HFF-Myc (cell line): ENCODE measurements around the gene LIPJ.

Source experiments
- DNase-seq: peaks from one replicate; pipeline ENCODE4 v3.0.0-alpha.2; 2011; ENCODE audit warnings: low read depth; ENCODE audit errors: extremely low read depth
- H3K4me3 ChIP-seq: replicated peaks from 2 replicates; pipeline ENCODE4 v1.5.1; 2011; ENCODE audit warnings: low read depth, mild to moderate bottlenecking, control low read depth, low read length
- TF ChIP-seq, protein P1 (sequence below): IDR thresholded peaks from 2 replicates; pipeline ENCODE4 v1.5.1; 2012; ENCODE audit warnings: mild to moderate bottlenecking, low read depth, low read length, control low read depth; ENCODE audit errors: missing control alignments

The LIPJ gene

DNA sequence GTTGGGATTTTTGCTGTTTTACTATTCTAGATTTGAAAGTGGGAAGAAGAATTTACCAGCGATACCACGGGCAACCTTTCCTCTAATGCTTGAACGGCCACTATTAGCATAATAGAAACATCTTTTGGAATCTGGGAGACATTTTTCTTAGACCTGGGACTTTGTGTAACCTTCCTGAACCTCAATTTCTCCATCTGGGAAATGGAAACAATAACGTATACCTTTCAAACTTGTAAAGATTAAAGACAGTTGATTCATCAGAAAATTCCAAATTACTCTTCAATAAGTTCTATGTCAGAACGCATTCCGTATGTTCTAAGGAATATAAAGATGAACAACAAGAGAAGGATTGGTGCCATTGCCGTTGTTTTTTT is 3.0 kb upstream of the LIPJ start:
- H3K4me3 ChIP-seq, result peak overlapping the region; percentile 44
- no peak for DNase-seq
- TF ChIP-seq, protein P1, sequence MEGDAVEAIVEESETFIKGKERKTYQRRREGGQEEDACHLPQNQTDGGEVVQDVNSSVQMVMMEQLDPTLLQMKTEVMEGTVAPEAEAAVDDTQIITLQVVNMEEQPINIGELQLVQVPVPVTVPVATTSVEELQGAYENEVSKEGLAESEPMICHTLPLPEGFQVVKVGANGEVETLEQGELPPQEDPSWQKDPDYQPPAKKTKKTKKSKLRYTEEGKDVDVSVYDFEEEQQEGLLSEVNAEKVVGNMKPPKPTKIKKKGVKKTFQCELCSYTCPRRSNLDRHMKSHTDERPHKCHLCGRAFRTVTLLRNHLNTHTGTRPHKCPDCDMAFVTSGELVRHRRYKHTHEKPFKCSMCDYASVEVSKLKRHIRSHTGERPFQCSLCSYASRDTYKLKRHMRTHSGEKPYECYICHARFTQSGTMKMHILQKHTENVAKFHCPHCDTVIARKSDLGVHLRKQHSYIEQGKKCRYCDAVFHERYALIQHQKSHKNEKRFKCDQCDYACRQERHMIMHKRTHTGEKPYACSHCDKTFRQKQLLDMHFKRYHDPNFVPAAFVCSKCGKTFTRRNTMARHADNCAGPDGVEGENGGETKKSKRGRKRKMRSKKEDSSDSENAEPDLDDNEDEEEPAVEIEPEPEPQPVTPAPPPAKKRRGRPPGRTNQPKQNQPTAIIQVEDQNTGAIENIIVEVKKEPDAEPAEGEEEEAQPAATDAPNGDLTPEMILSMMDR, result no peak

DNA sequence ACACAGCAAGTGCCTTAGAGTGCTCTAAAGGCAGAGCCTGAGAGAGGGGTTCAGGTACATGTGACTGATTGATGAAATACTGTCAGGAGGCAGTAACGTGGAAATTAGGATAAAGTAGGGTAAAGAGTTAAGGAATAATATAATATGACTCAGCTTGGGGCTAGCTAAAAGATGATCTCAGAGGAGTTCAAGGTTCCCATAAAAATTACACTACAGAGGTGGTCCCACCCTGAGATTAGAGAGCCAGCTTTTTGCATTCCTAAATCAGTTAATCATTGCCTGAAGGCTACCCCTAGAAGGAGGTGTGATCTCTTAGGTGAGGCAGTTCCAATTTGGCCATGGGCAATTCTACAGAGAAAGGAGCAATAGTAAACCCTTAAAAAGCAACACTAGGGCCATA is 5.8 kb downstream of the LIPJ start:
- TF ChIP-seq, protein P1, result no peak
- DNase-seq, result no peak
- H3K4me3 ChIP-seq, result no peak overlapping the region

DNA sequence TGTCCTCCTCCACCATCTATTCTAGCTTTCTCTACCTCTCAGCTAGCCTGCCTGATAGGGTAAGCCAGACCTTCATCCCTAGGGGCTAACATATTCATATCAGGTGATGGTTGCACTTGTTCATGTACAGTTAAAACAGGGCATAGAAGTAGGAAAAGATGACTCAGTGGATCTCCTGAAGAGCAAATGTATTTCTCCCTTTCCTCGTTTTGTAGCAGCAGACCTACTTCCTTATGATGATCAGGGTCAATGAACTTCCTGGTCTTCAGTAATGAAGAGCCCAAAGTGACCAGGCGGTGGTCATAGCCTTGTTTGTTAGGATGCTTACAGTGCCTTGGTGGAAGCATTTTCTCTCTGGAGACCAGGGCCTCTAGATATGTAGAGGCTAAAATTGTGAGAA is 6.3 kb downstream of the LIPJ start:
- no peak for DNase-seq
- TF ChIP-seq, protein P1, result no peak
- H3K4me3 ChIP-seq, result no peak overlapping the region

DNA sequence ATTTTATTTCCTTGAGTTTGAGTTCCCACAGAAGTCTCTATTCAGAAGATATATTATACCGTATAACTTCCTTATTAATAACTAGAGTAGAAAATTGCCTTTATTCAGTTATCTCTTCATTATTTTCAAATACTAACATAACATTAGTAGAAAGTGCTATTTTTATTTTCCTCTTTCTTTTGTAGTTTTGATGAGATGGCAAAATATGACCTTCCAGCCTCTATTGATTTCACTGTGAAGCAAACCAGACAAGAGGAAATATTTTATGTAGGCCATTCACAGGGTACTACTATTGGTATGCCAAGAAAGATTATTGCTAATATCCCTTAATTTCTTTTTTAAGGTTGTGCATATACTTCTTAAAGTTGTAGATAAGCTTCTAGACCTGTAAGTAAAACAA is 7.9 kb downstream of the LIPJ start:
- TF ChIP-seq, protein P1, result no peak
- DNase-seq, result no peak
- H3K4me3 ChIP-seq, result no peak overlapping the region

DNA sequence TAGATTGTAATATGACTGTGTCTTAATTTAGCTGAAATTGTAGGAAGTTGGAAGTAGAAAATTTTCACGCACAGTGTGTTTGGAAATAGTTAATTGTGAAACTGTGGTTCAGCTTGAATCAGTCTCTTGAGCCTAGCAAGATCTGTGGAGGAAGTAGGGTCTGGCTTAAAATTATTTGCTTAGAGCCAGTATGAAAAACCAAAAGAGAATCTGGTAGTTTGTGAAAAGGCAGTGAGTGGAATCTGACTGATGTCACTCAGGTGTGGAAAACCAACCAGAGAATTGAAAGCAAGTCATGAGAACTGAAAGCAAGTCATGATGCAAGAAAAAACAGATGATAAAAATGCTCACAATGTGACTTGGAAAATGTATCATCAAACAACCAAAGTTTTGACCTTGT is 11.5 kb downstream of the LIPJ start:
- TF ChIP-seq, protein P1, result no peak
- H3K4me3 ChIP-seq, result no peak overlapping the region
- no peak for DNase-seq

DNA sequence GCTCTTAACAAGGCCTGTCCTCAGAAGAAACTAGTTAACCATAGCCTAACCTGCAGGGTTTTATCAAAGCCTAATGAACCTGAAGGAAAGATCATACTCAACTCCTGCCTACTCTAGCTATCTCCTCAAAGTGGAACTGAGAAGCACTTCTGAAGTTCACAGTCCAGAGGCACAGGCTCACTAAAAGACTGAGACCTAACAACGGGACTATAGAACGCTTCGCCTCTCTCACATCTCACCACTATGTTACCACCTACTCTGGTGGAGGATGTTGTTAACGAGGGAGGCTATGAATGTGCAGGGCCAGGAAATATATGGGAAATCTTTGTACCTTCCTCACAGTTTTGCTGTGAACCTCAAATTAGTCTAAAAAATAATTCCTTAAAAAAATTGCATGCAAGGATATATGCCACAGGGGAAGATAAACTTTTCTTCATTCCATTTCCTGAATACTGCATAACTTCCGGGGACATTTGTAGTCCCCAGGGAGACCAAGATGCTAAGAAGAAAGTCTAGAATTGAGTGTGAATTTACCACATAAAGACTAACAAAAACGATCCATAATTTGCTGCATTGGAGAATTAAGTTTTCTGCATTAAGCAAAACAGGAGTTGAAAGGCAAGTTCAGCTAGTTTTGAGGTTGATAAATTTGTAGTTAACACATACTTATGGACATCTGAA is 21.6 kb downstream of the LIPJ start:
- TF ChIP-seq, protein P1, result no peak
- H3K4me3 ChIP-seq, result no peak overlapping the region
- no peak for DNase-seq

DNA sequence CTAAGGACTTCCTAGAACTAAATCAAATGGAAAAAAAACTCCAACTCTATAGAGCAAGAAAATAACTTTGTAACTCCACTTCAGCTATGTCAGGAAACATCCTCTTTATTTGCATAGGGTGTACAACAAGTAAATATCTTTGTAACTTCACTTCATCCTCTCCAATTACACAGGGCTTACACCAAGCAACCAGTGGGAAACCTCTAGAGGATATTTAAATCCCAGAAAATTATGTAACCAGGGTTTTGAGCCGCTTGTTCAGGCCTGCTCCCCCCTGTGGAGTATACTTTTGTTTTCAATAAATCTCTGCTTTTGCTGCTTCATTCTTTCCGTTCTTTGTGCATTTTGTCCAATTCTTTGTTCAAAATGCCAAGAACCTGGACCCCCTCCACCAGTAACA is 22.2 kb downstream of the LIPJ start:
- no peak for DNase-seq
- TF ChIP-seq, protein P1, result no peak
- H3K4me3 ChIP-seq, result no peak overlapping the region
